GM12878 (cell line): Measurements from ENCODE around the gene USP17L12.
"Not testable (repeated sequence)": the region's sequence is repeated elsewhere in the genome, so short reads cannot be mapped to it uniquely, and the experiment has no call there.

Source experiments
- CHD2 ChIP-seq: IDR thresholded peaks from 2 replicates; pipeline ENCODE4 v1.6.1; 2011; ENCODE audit warnings: low read depth, low read length, improper control_type of control experiment, borderline replicate concordance
- ETV6 ChIP-seq, 2 experiments: fragments of 450-650 bp in 1 of 2; IDR thresholded peaks in 1 of 2; conservative IDR thresholded peaks in 1 of 2; 2 replicates each; pipeline ENCODE4 v1.6.1; 2014; ENCODE audit warnings: antibody characterized with exemption in 1 of 2, borderline replicate concordance in 1 of 2, low read depth in 1 of 2, mild to moderate bottlenecking in 1 of 2, moderate library complexity in 1 of 2
- FOS ChIP-seq: IDR thresholded peaks from 3 replicates; pipeline ENCODE4 v1.6.1; 2011; ENCODE audit warnings: borderline replicate concordance; ENCODE audit not compliant: insufficient read length; ENCODE audit errors: extremely low read depth
- POLR2A ChIP-seq: IDR thresholded peaks from 2 replicates; pipeline ENCODE4 v1.6.1; 2011; ENCODE audit warnings: low read depth, mild to moderate bottlenecking, low read length
- TAF1 ChIP-seq: IDR thresholded peaks from 2 replicates; pipeline ENCODE4 v1.6.1; 2011; ENCODE audit warnings: mild to moderate bottlenecking, low read depth, low read length, borderline replicate concordance
- YY1 ChIP-seq: IDR thresholded peaks from 2 replicates; pipeline ENCODE4 v1.6.1; 2011; ENCODE audit warnings: low read depth, mild to moderate bottlenecking, low read length
- TF ChIP-seq, protein P1 (sequence below), 3 experiments: IDR thresholded peaks in 2 of 3; conservative IDR thresholded peaks in 1 of 3; 2 replicates each; pipeline ENCODE4 v1.5.1; 2011; ENCODE audit warnings: low read depth in 3 of 3, low read length in 3 of 3, mild to moderate bottlenecking in 3 of 3, control low read depth in 2 of 3, moderate library complexity in 2 of 3, inconsistent platforms in 1 of 3, mixed read lengths in 1 of 3; ENCODE audit not compliant: control insufficient read depth in 2 of 3, insufficient read depth in 1 of 3; ENCODE audit errors: extremely low read depth in 1 of 3
- TF ChIP-seq, protein P2 (sequence below): fragments of 450-650 bp; IDR thresholded peaks from 2 replicates; pipeline ENCODE4 v1.6.1; 2014; ENCODE audit warnings: mild to moderate bottlenecking

DNA sequence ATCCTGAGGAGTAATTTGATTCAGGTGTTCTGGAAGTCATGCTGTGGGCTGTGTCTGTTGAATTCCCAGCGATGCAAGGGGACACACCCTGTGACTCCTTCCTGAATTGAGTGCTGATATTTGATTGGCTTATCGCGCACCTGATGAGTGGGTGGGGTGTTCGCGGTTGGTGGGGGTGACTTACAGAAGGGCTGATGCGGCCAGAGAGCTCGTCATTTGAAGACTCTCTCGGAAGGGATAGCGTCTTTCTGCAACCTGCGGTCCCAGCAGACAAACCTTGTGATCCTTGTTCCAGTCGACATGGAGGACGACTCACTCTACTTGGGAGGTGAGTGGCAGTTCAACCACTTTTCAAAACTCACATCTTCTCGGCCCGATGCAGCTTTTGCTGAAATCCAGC, 23.6 kb downstream of the USP17L12 start, which contains the start of gene USP17L17:
- TF ChIP-seq, protein P1, sequence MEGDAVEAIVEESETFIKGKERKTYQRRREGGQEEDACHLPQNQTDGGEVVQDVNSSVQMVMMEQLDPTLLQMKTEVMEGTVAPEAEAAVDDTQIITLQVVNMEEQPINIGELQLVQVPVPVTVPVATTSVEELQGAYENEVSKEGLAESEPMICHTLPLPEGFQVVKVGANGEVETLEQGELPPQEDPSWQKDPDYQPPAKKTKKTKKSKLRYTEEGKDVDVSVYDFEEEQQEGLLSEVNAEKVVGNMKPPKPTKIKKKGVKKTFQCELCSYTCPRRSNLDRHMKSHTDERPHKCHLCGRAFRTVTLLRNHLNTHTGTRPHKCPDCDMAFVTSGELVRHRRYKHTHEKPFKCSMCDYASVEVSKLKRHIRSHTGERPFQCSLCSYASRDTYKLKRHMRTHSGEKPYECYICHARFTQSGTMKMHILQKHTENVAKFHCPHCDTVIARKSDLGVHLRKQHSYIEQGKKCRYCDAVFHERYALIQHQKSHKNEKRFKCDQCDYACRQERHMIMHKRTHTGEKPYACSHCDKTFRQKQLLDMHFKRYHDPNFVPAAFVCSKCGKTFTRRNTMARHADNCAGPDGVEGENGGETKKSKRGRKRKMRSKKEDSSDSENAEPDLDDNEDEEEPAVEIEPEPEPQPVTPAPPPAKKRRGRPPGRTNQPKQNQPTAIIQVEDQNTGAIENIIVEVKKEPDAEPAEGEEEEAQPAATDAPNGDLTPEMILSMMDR (IDR thresholded peaks at IDR 0.05 in 2 of 3, conservative IDR thresholded peaks at IDR 0.05 in 1 of 3; ENCODE audit: control insufficient read depth in 2 of 3, extremely low read depth in 1 of 3, insufficient read depth in 1 of 3, low read depth in 3 of 3, low read length in 3 of 3), result not testable (repeated sequence)
- not testable (repeated sequence) for TF ChIP-seq YY1; ETV6 (conservative IDR thresholded peaks at IDR 0.05 in 1 of 2, IDR thresholded peaks at IDR 0.05 in 1 of 2; ENCODE audit: borderline replicate concordance in 1 of 2, low read depth in 1 of 2); FOS; POLR2A; TAF1; CHD2
- TF ChIP-seq, protein P2, sequence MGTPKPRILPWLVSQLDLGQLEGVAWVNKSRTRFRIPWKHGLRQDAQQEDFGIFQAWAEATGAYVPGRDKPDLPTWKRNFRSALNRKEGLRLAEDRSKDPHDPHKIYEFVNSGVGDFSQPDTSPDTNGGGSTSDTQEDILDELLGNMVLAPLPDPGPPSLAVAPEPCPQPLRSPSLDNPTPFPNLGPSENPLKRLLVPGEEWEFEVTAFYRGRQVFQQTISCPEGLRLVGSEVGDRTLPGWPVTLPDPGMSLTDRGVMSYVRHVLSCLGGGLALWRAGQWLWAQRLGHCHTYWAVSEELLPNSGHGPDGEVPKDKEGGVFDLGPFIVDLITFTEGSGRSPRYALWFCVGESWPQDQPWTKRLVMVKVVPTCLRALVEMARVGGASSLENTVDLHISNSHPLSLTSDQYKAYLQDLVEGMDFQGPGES, result not testable (repeated sequence)
